H9 (cell line): ENCODE measurements around the gene MMP10. TPM values are rescaled to one million over a fixed set of nuclear protein-coding genes. Genes with fewer than 3 reads are reported as not detected.

Experiments used
- DNase-seq: peaks from one replicate; pipeline ENCODE4 v3.0.0-alpha.2; 2017
- H2AFZ ChIP-seq: one replicate; pipeline ENCODE4 v1.6.1; 2013; ENCODE audit warnings: mild to moderate bottlenecking, low read length, control low read depth, moderate library complexity
- H2AK5ac ChIP-seq: 2 replicates; pipeline ENCODE4 v1.6.1; 2013; ENCODE audit warnings: low read length, control low read depth, mixed read lengths; ENCODE audit not compliant: insufficient read length
- H2BK120ac ChIP-seq: one replicate; pipeline ENCODE4 v1.6.1; 2013; ENCODE audit warnings: low read depth, mild to moderate bottlenecking, low read length, control low read depth, inconsistent platforms; ENCODE audit not compliant: poor library complexity, severe bottlenecking
- H2BK12ac ChIP-seq: 2 replicates; pipeline ENCODE4 v1.6.1; 2013; ENCODE audit warnings: low read length, control low read depth, mixed read lengths, low read depth; ENCODE audit not compliant: insufficient read length
- H2BK15ac ChIP-seq: 2 replicates; pipeline ENCODE4 v1.6.1; 2013; ENCODE audit warnings: low read depth, low read length, control low read depth
- H2BK20ac ChIP-seq: one replicate; pipeline ENCODE4 v1.6.1; 2013; ENCODE audit warnings: low read depth, mild to moderate bottlenecking, low read length, control low read depth, inconsistent platforms; ENCODE audit not compliant: poor library complexity, severe bottlenecking
- H2BK5ac ChIP-seq: 2 replicates; pipeline ENCODE4 v1.6.1; 2013; ENCODE audit warnings: low read length, control low read depth, mixed read lengths; ENCODE audit not compliant: insufficient read length
- H3K14ac ChIP-seq: 2 replicates; pipeline ENCODE4 v1.6.1; 2013; ENCODE audit warnings: low read length, control low read depth; ENCODE audit not compliant: insufficient read depth
- H3K18ac ChIP-seq: 2 replicates; pipeline ENCODE4 v1.6.1; 2013; ENCODE audit warnings: low read depth, mild to moderate bottlenecking, mixed read lengths, low read length, control low read depth; ENCODE audit not compliant: insufficient read length
- H3K23ac ChIP-seq: 2 replicates; pipeline ENCODE4 v1.6.1; 2013; ENCODE audit warnings: low read length, control low read depth, mixed read lengths, low read depth; ENCODE audit not compliant: insufficient read length
- H3K23me2 ChIP-seq: 2 replicates; pipeline ENCODE4 v1.6.1; 2013; ENCODE audit warnings: low read depth, mild to moderate bottlenecking, mixed read lengths, low read length, control low read depth; ENCODE audit not compliant: insufficient read length, poor library complexity, severe bottlenecking
- H3K27ac ChIP-seq: 2 replicates; pipeline ENCODE4 v1.5.1; 2013; ENCODE audit warnings: low read length, control low read depth, mixed read lengths, low read depth; ENCODE audit not compliant: insufficient read length
- H3K27me3 ChIP-seq: 2 replicates; pipeline ENCODE4 v1.6.1; 2013; ENCODE audit warnings: low read length, control low read depth, inconsistent platforms; ENCODE audit not compliant: insufficient read depth
- H3K4ac ChIP-seq: 2 replicates; pipeline ENCODE4 v1.6.1; 2013; ENCODE audit warnings: low read depth, mild to moderate bottlenecking, control low read depth, inconsistent platforms, low read length, moderate library complexity
- H3K4me1 ChIP-seq: 2 replicates; pipeline ENCODE4 v1.6.1; 2013; ENCODE audit warnings: low read length, control low read depth, inconsistent platforms; ENCODE audit not compliant: insufficient read depth
- H3K4me2 ChIP-seq: 2 replicates; pipeline ENCODE4 v1.6.1; 2013; ENCODE audit warnings: low read length, control low read depth, mixed read lengths; ENCODE audit not compliant: insufficient read length, insufficient read depth
- H3K56ac ChIP-seq: 2 replicates; pipeline ENCODE4 v1.6.1; 2013; ENCODE audit warnings: low read depth, mild to moderate bottlenecking, mixed read lengths, low read length, control low read depth; ENCODE audit not compliant: insufficient read length
- H3K79me1 ChIP-seq: 2 replicates; pipeline ENCODE4 v1.6.1; 2013; ENCODE audit warnings: low read depth, mild to moderate bottlenecking, moderate library complexity, low read length, control low read depth, inconsistent platforms; ENCODE audit not compliant: insufficient read depth, poor library complexity, severe bottlenecking
- H3K79me2 ChIP-seq: 2 replicates; pipeline ENCODE4 v1.6.1; 2013; ENCODE audit warnings: low read length, control low read depth, inconsistent platforms; ENCODE audit not compliant: insufficient read depth
- H3K9ac ChIP-seq: 2 replicates; pipeline ENCODE4 v1.6.1; 2013; ENCODE audit warnings: low read length, control low read depth, mixed read lengths; ENCODE audit not compliant: insufficient read length; ENCODE audit errors: extremely low read depth
- H3K9me3 ChIP-seq: one replicate; pipeline ENCODE4 v1.6.1; 2013; ENCODE audit warnings: low read depth, low read length, inconsistent platforms; ENCODE audit not compliant: control insufficient read depth
- H3T11ph ChIP-seq: one replicate; pipeline ENCODE4 v1.6.1; 2013; ENCODE audit warnings: mild to moderate bottlenecking, low read length, control low read depth, inconsistent platforms
- H4K20me1 ChIP-seq: one replicate; pipeline ENCODE4 v1.6.1; 2013; ENCODE audit not compliant: control insufficient read depth, insufficient read length, insufficient read depth
- H4K5ac ChIP-seq: 2 replicates; pipeline ENCODE4 v1.6.1; 2013; ENCODE audit warnings: low read depth, mild to moderate bottlenecking, mixed read lengths, low read length, control low read depth; ENCODE audit not compliant: insufficient read length
- H4K8ac ChIP-seq: replicated peaks from 2 replicates; pipeline ENCODE4 v1.6.1; 2013; ENCODE audit warnings: low read length, control low read depth, mixed read lengths, low read depth; ENCODE audit not compliant: insufficient read length
- H4K91ac ChIP-seq: 2 replicates; pipeline ENCODE4 v1.6.1; 2013; ENCODE audit warnings: low read depth, mild to moderate bottlenecking, moderate library complexity, mixed read lengths, low read length, control low read depth; ENCODE audit not compliant: insufficient read length
- H3K27ac Mint-ChIP-seq, 3 experiments: 2 replicates in 2 of 3; 3 replicates in 1 of 3; pipeline ENCODE4 v1.8.0; 2020 to 2021; ENCODE audit warnings: mixed read lengths in 3 of 3, mild to moderate bottlenecking in 1 of 3, moderate library complexity in 1 of 3
- H3K27me3 Mint-ChIP-seq: 2 replicates; pipeline ENCODE4 v1.8.0; 2021; ENCODE audit warnings: low read depth, mild to moderate bottlenecking, moderate library complexity, mixed read lengths
- H3K36me3 Mint-ChIP-seq, 3 experiments: 2 replicates in 2 of 3; 3 replicates in 1 of 3; pipeline ENCODE4 v1.8.0; 2020 to 2021; ENCODE audit warnings: low read depth in 3 of 3, mixed read lengths in 3 of 3; ENCODE audit not compliant: insufficient read depth in 1 of 3
- H3K4me1 Mint-ChIP-seq, 2 experiments: 2 replicates each; pipeline ENCODE4 v1.8.0; 2020; ENCODE audit warnings: mixed read lengths in 2 of 2
- H3K4me3 Mint-ChIP-seq, 2 experiments: 2 replicates in 1 of 2; 3 replicates in 1 of 2; pipeline ENCODE4 v1.8.0; 2020 to 2021; ENCODE audit warnings: mild to moderate bottlenecking in 2 of 2, mixed read lengths in 2 of 2, moderate library complexity in 1 of 2
- H3K9me3 Mint-ChIP-seq, 2 experiments: 2 replicates in 1 of 2; 3 replicates in 1 of 2; pipeline ENCODE4 v1.8.0; 2020; ENCODE audit warnings: mild to moderate bottlenecking in 2 of 2, mixed read lengths in 2 of 2, moderate library complexity in 1 of 2
- WGBS: extraction: QIAGEN DNeasy Blood & Tissue Kit; methylation state at CpG from one replicate; pipeline ENCODE4 v1.1.7; 2013; ENCODE audit warnings: missing lambda C conversion rate, low lambda C conversion rate, mixed read lengths; ENCODE audit not compliant: insufficient read length; ENCODE audit errors: extremely low coverage; 5-methylcytosine and 5-hydroxymethylcytosine counted together
- total RNA-seq: library from RNA; stranded (reverse); gene quantifications from 2 replicates; pipeline ENCODE4 v1.2.1, GENCODE V29; 2021
- TF ChIP-seq, protein P1 (sequence below): fragments of 200-600 bp; sonication (generic); conservative IDR thresholded peaks from 3 replicates; pipeline ENCODE4 v1.8.0; 2021; ENCODE audit warnings: antibody characterized with exemption, mild to moderate bottlenecking

MMP10 gene
- total RNA-seq, 1 experiment from 2014 or later, result not detected

DNA sequence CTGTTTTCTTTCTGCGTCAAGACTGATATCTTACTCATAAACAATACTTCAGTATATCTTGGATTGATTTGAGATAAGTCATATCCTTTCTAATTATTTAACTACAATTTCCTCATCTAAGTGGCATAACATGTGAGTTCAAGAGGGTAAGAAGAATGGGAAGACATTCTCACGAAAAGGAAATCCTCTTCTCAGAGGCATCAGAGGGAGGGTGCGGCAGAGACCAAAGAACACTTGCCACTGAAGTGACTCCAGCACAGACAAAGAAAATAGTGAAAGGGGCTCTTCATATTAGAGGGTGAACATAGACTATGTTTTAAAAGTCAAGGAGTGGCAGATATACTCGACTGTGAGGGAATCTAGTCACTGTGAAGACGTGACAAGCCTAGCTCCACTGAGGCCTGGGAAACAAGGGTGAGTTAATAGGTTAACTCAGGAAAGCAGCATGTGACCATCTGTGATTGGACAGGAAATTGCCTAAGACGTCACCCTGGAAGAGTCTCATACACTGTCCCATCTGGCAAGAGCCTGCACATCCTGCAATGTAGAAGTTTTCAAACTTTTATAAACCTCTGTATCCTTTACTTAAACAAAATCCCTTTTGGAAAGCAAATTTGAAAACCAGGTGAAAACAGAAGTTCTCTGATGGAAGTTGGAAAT is 19.4 kb upstream of the MMP10 start:
- Histone ChIP-seq H3K23ac (no peak overlapping the region), H3K9me3 (no peaks in the 10 kb centered on the region), H3K9ac (no peak overlapping the region), H3K56ac (no peak overlapping the region), H2AFZ (no peak overlapping the region), H4K91ac (no peak overlapping the region), H3T11ph (no peak overlapping the region), H3K27ac (no peak overlapping the region), H4K5ac (no peak overlapping the region), H3K79me1 (no peaks in the 10 kb centered on the region), H2BK120ac (no peak overlapping the region), H2BK15ac (no peak overlapping the region), H3K79me2 (no peaks in the 10 kb centered on the region), H3K14ac (no peak overlapping the region), H3K23me2 (no peaks in the 10 kb centered on the region), H4K8ac (no peak overlapping the region), H2BK20ac (no peak overlapping the region), H3K4ac (no peak overlapping the region), H2AK5ac (no peak overlapping the region), H3K4me1 (no peaks in the 10 kb centered on the region), H3K27me3 (no peaks in the 10 kb centered on the region), H4K20me1 (no peaks in the 10 kb centered on the region), H3K18ac (no peak overlapping the region), H3K4me2 (no peak overlapping the region), H2BK5ac (no peak overlapping the region), H2BK12ac (no peak overlapping the region)
- Mint-ChIP-seq H3K36me3 (no peaks in the 10 kb centered on the region), H3K27me3 (no peaks in the 10 kb centered on the region), H3K27ac (no peak overlapping the region; a peak in 1 of 7 replicates), H3K4me1 (no peaks in the 10 kb centered on the region), H3K4me3 (no peak overlapping the region), H3K9me3 (no peaks in the 10 kb centered on the region)
- WGBS, result no CpG with 5 or more reads among the region's 6 CpGs
- TF ChIP-seq, protein P1, sequence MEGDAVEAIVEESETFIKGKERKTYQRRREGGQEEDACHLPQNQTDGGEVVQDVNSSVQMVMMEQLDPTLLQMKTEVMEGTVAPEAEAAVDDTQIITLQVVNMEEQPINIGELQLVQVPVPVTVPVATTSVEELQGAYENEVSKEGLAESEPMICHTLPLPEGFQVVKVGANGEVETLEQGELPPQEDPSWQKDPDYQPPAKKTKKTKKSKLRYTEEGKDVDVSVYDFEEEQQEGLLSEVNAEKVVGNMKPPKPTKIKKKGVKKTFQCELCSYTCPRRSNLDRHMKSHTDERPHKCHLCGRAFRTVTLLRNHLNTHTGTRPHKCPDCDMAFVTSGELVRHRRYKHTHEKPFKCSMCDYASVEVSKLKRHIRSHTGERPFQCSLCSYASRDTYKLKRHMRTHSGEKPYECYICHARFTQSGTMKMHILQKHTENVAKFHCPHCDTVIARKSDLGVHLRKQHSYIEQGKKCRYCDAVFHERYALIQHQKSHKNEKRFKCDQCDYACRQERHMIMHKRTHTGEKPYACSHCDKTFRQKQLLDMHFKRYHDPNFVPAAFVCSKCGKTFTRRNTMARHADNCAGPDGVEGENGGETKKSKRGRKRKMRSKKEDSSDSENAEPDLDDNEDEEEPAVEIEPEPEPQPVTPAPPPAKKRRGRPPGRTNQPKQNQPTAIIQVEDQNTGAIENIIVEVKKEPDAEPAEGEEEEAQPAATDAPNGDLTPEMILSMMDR, result no peak
- DNase-seq, result no peak
